Hematopoietic multipotent progenitor cell treated with erythropoietin and hydrocortisone succinate and interleukin-3 and kit ligand, for 8 days (in vitro differentiated cells): ENCODE measurements around the gene PSMB3.
"Not testable (repeated sequence)": the region's sequence is repeated elsewhere in the genome, so short reads cannot be mapped to it uniquely, and the experiment has no call there.

Source experiments
- DNase-seq: peaks from one replicate; pipeline ENCODE4 v3.0.0-alpha.2; 2015

PSMB3 gene

DNA sequence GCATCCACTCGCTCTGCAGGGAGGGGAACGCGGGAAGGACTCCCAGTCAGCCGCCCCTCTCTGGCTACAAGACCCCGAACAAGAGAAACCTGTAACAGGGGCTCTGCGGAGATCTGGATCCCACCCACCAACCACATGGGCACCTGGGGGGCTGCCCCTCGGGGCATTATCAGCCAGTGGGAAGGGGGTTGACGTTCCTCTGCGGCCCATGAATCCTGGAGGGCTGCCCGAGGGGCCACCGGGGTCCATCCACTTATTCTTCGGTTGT lies 2.6 kb upstream of the PSMB3 start:
- DNase-seq, result no peak

DNA sequence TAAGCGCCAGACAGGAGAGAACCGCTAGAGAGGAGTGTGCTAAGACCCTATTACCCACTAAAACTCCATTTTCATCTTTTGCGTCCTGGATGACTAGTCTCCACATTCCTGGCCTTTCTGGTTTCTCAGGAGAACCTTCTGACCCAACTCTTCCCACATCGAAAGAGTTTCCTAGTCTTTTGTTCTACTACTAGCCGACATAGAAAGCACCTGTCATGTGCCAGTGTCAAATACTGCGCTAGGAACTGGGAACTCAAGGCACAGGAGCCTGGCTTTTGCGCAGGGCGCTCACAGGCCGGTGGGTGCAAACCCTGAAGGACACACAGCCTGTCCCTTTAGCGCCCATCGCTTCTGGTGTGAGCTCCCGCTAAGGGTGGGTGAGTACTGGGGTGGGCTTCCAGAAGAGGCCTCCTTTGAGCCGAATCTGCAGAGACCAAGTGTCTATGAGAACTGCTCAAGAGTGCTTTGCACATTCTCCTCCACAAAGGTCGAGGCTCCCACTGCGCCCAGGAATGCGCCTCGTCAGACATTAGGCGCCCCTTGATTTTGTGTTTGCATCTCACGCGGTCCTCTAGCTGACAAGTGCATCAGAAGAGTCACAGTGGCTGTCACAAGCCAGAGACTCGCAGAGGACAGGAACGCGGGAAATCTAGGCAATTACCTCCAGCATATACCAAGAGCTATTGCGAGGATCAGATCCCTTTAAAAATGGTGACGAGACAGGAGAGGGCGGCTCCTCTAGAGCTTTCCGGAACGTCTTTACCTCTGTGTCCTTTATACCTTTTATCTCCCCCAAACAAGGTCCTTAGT lies 2.0 kb upstream of the PSMB3 start:
- peak; percentile 45 for DNase-seq

DNA sequence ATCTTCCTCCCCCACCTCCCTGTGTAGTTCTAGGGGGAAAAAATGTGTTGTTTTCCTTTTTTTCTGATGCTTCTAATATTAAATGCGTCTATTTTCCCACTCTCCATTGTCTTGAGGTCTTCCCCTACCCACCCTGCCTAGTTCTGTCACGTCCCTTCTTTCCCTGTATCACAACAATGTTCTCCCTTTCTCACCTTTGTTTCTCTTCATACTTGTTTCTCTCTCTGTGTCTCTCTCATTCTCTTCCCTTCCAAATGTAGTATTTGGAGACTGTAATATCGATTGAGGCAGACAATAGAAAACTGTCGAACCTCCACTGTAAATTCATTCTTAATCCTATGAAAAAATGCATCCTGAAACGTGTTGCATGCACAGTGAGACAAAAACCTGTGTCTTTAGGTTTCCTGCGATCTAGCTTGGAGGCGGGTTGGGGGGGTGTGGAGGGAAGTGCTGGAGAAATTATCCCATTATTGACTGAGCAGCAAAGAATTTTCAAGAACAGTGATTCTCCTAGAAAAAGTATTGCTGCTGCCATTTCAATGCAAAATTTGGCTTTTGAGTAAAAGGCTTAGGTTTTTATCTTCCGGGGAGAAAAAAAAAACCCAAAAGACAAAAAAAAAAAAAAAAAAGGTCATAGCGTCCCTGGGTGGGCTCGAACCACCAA lies 1.3 kb upstream of the PSMB3 start:
- DNase-seq, result no peak

DNA sequence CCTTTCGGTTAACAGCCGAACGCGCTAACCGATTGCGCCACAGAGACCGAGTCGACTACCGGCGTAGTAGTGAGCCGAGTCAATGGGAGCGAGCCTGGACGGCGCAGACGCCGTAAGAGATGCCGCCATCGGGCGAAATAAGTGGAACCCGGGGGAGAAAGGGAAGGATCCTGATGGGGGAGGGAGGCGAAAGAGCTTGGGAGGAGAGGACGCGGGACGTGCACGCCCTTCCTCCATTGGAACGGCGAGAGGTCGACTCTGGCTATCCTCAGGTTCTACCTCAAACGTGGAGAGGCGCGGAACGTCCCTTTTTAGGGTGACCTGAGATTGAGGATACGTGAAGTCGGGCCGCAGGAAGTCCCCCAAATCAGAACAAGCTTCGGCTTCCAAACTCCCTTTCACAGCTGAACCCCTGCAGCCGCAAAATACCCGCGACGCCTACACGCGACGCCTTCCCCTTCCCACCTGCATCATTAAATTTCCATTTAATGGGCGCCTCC lies 683 bp upstream of the PSMB3 start:
- DNase-seq, result peak; percentile 82

DNA sequence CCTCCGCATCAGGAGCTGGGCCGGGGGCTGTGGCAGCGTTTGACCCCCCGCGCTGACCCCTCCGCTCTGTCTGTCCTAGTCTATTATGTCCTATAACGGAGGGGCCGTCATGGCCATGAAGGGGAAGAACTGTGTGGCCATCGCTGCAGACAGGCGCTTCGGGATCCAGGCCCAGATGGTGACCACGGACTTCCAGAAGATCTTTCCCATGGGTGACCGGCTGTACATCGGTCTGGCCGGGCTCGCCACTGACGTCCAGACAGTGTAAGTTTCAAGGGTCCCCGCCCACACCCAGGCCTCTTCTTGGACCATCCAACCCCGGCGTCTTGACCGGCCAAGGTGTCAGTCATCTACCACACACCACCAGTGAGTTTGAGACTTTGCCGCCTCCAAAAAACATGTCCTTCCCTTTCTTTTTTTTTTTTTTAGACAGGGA lies 548 bp downstream of the PSMB3 start:
- no peak for DNase-seq

DNA sequence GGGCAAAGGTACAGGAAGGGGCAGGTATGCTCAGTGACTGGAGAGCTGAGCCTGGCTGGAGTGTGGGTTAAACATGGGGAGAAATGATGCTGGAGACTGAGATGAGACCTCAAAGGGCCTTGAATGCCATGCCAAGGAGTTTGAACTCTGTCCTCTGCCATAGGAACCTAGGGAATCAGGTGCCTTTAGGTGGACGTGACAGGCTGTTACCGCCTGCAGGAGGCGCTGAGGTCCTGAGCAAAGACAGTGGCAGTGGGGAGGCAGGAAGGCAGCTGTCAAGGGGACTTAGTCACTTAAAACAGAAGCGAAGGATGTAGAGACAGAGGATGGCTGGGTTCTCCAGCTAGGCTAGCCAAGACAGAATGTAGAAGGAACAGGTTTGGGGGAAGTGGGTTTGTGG lies 9.1 kb downstream of the PSMB3 start:
- peak; percentile 58 for DNase-seq

DNA sequence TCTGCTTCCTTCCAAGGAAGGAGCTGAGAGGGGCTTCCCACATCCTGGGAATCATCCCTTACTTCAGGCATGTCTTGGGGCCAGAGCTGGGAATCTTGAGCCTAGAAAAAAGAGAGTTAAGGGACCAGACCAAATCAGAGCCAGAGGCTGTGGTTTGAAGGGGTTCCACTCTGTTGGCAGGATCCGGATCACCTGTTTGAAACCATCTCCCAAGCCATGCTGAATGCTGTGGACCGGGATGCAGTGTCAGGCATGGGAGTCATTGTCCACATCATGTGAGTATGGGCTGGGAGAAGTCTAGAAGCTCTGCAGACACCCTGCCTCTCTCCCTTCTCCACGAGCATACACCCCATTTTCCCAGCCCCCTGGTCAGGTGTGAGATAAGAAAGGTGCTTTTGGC lies 9.7 kb downstream of the PSMB3 start:
- DNase-seq, result no peak

DNA sequence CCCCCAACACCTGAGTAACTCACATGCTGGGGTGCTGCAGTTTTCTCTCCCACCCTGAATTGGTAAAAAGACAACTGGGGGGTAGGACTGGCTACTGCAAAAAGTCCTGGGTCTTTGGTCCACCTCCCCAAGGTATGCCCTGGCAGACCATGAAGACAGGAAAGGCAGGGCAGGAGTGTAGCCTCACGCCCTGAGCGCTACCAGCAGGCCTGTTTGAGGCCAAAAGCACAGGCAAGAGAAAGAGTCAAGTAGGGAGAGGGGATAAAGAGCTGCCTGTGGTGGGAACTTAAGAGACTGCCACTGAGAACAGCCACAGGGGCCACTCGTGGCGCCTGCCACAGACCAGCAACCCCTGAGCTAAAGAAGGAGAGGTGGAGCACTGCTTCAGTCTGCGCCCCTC lies 13.8 kb downstream of the PSMB3 start:
- DNase-seq, result no peak

DNA sequence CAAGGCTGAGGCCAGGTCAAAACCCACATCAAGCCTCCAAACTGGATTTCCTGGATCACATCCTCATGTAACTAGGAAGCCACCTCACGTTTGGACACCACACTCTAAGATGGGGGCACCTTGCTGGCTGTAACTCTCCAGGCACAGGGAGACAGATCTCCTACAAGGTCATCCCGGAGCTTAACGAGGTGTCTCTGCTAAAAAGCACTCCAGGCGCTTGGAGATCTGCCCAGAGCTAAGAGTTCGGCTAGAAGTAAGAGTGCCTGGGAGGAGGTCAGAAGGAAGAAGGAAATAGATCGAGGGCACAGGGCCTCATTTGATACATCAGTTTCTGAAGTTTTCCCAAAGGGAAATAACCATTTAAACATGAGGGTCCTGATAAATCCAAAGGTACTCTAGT lies 15.9 kb downstream of the PSMB3 start:
- no peak for DNase-seq

DNA sequence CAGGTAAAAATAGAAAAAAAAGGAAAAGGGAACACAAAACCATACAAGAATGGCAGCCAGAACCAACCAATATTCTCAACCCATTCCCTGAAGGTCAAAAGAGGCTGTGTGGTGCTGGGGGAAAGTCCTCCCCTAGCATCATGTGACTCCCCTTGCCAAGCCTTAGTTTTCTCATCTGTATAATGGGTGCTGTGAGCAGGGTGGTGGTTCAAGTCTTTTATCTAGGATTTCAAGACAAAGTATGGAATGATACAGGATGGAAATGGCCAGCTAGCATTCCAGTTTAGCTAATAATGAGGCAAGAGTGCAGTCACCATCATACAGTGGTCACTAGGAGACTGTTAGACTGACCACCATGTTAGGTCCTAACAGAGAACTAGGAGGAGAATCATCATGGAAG lies 20.7 kb downstream of the PSMB3 start:
- no peak for DNase-seq

DNA sequence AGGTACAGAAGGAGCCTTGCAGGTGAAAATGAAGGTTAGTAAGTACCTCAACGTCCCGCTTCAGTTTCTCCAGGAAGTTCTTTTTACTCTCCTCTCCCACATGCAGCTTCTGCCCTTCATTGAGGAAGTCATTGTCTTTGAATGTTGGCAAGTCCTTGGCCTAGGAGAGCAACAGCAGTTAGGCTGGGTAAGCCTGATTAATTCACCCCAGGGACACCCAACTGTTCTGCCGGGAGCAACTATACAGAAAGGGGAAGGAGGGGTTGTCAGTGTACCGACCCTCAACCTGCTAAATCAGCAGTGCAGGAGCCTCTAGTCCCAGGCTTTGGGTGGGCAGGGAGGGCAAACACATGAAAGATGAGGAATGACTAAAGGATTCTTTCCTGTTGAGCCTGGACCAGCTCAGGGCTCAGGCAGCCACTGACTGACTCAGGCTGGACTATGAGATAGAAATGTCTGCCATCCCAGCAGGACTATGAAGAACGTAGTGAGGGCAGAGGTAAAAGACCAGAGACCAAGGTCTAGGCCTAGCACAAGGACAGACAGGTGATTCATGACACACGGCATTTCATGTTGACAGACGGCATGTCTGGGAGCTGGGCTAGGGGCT lies 25.2 kb downstream of the PSMB3 start:
- DNase-seq, result no peak

DNA sequence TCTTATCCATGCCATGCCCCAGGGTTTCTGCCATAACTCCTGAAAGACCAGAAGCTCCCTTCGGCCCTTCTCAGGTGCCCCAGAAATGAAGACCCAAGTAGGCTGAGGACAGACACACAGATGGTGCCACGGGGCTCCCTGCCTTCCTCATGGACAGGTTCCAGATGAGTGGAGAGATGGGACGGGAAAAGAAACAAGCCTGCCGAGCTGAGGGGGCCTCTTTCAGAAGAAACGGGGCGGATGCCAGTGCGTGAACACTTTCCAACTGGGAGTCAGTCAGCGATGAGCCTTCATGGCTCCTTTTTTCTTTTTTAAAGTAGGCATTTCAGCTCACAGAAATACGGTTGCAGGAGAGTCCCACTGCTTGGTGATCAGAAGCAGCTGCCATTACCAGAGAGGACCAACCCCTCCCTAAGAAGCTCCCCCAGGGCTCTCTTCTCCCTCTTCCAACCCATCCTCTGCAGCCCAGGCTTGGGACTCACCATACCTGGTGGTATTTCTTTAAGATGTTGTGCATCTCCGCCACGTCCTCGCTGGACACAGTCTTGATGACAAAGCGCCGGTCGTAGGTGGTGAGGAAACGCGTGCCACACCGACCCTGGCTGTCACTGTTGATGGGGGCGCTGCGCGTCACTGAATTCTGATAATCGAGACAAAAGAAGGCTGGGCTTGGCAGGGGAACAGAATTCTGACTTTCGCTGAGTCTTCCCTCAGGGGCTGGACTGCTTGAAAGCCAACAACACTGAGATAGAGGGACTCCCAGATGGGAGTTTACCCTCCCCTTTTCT lies 27.6 kb downstream of the PSMB3 start:
- DNase-seq, result no peak

DNA sequence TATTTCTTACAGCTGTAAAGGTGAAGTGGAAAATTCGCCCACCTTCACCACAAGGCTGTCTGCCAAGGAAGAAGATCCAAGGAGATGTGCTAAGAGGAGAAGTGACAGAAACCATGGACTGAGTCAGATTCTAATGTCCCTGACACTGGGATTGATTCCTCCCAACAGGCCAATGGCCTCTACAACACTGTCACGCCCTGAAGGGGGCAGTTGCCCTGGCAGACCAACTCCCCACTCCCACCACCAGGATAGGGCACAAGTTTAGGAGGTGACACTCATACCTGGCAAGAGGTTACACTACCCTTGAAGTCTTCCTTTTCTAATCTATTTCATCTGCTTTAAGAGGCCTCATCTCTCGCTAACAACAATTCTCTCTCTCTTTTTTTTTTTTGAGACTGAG lies 30.7 kb downstream of the PSMB3 start:
- no peak for DNase-seq

DNA sequence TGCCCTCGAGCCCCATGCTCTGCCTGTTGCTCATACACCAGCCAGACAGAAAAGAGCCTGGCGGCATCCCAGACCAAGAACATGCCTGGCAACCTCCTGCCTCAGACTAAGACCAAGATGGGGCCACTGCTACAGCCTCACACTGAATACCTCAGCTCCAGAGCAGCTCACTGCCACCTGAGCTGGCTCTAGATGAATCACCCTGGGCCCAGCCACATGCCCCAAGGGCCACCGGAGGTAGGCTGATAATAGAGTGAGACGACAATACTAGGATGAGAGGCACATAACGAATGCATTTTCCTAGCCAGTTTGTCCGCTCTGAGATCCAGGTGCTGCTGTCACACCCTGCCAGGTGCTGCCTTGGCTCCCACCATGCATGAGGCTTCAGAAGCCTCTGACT lies 33.8 kb downstream of the PSMB3 start:
- DNase-seq, result no peak

DNA sequence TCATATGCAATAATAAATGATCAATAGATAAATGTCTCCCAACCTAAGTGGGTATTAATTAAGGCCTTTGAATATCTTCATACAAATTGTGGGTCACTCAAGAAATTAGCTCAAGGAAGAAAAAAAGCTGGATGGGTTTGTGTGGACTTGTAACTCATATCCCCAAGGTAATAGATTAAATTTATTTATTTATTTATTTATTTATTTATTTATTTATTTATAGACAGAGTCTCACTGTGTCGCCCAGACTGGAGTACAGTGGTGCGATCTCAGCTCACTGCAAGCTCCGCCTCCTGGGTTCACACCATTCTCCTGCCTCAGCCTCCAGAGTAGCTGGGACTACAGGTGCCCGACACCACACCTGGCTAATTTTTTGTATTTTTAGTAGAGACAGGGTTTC lies 35.5 kb downstream of the PSMB3 start:
- DNase-seq, result not testable (repeated sequence)

DNA sequence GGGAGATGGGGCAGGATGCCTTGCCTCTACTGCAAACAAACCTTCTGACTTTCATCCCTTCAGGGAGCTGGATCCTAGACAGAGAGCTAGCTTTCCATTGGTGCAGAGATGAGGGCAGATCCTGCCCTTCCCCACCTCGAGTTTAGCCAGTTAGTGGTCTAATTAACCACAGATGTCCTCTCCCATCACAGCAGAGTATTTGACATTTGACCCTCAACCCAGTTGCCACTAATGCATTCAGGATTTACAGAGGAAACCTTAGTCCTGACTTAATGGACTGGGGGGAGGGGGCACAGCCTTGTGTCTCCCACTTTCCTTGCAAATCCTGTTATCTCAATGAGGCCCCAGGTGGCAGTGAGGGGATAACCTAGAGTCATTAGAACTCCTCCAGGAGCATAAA lies 36.6 kb downstream of the PSMB3 start:
- no peak for DNase-seq

DNA sequence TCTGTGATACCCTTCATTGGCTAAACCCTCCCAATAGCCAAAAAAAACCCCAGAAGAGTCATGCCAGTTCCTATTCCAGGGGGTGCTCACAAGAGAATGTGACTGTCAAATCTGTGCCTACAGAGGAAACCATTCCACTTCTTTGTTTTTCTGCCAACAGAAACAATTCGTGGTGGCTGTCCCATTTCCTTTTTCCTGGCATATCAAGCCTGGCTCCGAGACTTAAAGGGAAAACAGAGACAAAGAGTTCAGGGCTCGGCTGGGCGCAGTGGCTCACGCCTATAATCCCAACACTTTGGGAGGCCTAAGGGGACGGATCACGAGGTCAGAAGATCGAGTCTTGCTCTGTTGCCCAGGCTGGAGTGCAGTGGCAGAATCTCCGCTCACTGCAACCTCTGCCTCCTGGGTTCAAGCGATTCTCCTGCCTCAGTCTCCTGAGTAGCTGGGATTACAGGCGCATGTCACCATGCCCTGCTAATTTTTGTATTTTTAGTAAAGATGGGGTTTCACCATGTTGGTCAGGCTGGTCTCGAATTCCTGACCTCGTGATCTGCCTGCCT lies 37.7 kb downstream of the PSMB3 start:
- DNase-seq, result not testable (repeated sequence)

DNA sequence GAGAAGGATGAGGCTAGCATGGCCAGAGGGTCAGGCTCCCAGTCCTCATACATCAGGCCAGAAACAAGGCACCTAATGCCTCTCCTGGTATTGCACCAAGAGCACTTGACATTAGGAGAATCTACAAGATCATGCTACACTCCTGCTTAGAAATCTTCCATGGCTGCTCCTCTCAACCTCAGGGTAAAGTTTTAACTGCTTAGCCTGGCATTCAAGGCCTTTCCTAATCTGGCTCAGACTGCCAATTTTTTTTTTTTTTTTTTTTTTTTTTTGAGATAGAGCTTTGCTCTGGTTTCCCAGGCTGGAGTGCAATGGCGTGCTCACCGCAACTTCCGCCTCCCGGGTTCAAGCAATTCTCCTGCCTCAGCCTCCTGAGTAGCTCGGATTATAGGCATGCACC lies 38.6 kb downstream of the PSMB3 start:
- DNase-seq, result no peak

DNA sequence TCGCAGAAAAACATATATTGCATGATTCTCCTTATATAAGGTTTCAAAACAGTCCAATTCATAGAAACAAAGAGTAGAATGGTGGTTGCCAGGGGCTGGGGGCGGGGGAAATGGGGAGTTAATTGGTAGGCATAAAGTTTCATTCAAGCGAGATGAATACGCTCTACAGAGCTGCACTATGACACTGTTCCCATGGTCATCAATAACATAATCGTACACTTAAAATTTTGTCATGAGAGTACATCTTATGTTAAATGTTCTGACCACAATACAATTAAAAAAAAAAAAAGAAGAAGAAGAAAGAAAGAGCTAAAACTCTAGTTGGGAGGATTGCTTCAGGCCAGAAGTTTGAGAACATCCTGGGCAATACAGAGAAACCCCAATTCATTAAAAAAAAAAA lies 41.7 kb downstream of the PSMB3 start:
- no peak for DNase-seq

DNA sequence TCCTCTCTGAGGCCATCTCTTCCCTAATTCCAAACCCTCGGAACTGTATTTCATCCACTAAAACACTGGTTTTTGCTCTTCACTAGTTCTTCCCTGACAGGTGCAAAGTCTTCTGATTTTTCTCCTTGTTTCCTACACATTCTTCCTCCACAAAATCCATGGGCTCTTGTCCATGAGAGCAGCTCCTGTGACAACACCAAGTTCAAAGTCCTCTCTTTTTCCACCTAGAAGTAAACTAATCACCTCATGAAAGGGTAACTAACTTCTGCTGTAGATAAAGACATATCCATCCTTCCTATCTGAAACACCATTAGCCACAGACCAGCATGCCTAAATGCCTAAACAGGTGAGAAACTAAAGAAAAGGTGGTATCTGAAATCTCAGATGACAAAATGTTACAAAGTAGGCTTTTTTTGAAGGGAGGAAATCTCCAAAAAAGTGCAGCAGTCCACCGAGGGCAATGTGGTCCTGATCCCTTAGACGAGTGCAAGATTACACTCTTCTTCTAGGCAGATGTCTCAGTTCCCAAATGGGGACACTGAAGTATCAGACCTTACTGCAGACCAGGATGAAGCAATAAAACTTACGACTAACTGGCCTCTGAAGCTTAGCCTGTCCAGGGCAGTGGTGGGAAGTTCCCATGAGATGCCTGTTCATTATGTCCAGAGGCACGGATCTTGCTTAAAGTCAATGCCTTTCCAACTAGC lies 44.1 kb downstream of the PSMB3 start:
- no peak for DNase-seq

DNA sequence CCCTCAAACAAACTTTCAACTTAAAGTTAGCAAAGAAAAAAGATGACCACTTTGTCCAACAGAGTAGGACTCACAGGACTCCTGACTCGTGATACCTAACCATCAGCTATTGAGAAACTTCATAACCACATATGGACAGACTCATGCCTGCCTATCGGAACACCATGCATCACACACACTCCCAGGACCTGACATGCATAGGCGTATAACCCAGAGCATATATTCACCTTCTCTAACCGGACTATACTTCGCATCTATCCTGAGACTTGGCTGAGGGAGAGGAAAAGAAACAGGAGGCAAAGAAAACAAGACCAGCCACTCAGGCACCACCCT lies 44.6 kb downstream of the PSMB3 start:
- DNase-seq, result no peak

DNA sequence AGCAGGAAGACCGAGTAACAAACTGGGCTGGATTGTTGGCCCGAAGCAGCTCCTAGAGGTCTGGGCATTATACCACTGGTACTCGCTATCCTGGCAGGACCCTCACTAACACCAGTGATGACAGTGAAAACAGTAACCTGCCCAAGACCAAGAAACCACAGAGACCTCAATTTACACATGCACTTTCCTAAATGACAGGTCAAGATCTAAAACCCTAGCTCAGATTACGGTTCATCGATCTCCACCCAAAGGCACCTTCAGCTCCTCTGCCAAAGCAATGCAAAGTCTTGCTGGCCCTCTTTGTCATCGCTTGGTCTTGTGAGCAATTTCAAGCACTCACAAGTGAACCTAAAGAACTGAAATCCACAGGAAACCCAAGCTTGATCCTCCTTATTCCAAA lies 45.3 kb downstream of the PSMB3 start:
- no peak for DNase-seq
